ENCODE measurements around the gene MAGEA9. TPM values are rescaled to one million over a fixed set of nuclear protein-coding genes. Genes with fewer than 3 reads are reported as not detected.
"Not testable (repeated sequence)": the region's sequence is repeated elsewhere in the genome, so short reads cannot be mapped to it uniquely, and the experiment has no call there.

MAGEA9 gene
- total RNA-seq, 2 donors from 2014 or later = not detected

DNA sequence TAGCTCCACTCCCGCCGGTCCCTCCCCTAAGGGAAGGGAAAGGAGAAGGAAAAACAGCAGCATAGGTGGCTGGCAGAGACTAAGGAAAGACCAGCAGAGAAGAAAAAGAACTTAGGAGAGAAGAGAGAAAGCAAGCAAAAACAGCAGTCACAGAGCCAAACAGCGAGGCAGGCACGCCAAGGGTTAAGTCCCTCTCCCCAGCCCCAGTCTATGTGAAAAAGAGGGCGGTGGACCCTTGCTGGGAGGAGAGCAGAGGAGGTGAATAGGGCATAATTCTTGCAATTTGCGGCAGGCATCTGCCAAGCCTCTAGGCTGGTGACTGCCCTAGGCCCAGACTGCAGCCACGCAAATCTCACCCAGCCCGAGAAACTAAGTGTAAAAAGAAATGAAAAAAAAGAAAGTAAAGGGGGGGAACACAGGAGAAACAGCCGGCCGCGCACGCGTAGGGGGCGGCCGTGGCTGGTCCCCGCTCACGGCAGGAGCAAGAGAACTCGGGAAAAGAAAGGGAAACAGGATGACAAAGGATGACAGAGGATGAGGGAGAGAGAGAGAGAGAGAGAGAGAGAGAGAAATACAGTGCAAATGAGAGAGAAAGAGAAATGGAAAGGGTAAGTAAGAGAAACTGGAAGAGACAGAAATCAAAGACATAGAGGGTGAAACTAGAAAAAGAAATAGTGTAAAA lies 48.6 kb downstream of the MAGEA9 start:
- ATAC-seq (peak; percentile 78 to 90), DNase-seq (ENCODE audit: low spot score) (no peak)
- Mint-ChIP-seq H3K4me3 (peak overlapping the region; percentile 82), H3K9me3 (no peaks in the 10 kb centered on the region), H3K27me3 (peaks cover 0 to 9% of the 10 kb centered on the region in 2 donors), H3K4me1 (ENCODE audit: low read depth in 2 of 2) (peaks cover 26 to 63% of the 10 kb centered on the region in 2 donors), H3K36me3 (no peaks in the 10 kb centered on the region), H3K27ac (peak overlapping the region; percentile 83 to 84)

DNA sequence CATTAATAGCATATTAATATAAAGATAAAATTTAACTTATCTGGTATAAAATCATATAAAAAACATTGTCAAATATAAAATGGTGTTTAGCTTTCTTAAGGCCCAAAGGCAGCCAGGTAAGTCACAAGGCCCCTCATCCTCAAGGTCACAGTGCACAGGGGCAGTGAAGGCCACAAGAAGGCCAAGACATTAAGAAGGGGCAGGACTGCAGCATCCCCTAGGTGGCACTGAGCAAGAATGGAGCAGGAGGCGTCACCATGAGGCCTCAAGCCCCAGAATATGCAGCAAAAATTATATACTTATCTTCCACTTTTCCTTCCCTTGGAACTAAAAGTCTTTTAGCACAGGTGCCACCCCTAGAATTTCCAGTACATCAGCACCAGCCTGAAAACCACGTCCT lies 49.7 kb downstream of the MAGEA9 start:
- no peak for DNase-seq (ENCODE audit: low spot score)
- Mint-ChIP-seq H3K27ac (no peak overlapping the region), H3K36me3 (no peaks in the 10 kb centered on the region), H3K9me3 (no peaks in the 10 kb centered on the region), H3K4me3 (no peak overlapping the region), H3K4me1 (ENCODE audit: low read depth in 2 of 2) (peaks cover 23 to 58% of the 10 kb centered on the region in 2 donors), H3K27me3 (peaks cover 0 to 9% of the 10 kb centered on the region in 2 donors)
- no peak for ATAC-seq

DNA sequence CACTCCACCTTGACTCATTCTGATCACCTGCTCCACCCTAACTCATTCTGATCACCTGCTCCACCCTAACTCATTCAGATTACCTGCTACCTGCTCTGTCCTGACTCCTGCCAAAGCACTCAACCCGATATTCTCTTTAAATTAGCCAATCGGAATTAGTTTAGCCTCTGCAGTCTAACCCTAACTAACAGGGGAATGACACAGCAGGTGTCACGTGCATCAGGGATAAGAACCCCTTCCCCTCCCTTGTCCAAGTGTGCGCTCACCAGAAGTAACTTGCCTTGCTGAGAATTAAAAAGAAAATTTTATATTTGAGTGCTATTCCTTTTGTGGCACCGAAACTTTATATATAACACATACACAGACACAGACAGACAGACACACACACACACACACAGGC lies 55.0 kb downstream of the MAGEA9 start:
- not testable (repeated sequence) for H3K4me3 Mint-ChIP-seq; H3K27me3 Mint-ChIP-seq; ATAC-seq; DNase-seq (ENCODE audit: low spot score); H3K9me3 Mint-ChIP-seq; H3K36me3 Mint-ChIP-seq; H3K27ac Mint-ChIP-seq
- H3K4me1 Mint-ChIP-seq (ENCODE audit: low read depth in 2 of 2) = peaks cover 9 to 29% of the 10 kb centered on the region in 2 donors

DNA sequence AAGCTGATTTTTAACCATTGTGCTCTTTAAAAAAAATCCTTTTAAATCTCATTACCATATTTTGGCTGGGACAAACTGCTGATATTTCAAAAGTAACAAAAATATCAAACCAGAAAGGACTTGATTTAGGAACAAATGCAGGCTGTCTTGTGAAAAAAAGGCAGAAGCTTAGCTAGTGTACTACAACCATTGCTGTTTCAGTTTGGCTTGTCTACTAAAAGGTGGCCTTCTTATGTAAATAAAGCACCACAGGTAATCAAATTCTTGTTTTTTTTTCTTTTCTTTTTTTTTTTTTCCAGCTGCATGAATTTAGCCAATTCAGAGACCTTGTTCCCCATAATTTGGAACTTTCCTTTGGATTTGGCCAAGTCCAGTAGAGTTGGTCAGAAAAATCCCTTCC lies 55.4 kb downstream of the MAGEA9 start:
- peaks cover 9 to 25% of the 10 kb centered on the region in 2 donors for H3K4me1 Mint-ChIP-seq (ENCODE audit: low read depth in 2 of 2)
- peaks cover 0 to 7% of the 10 kb centered on the region in 2 donors for H3K27me3 Mint-ChIP-seq
- no peak for ATAC-seq

More for the DNA sequence above, 55.4 kb downstream of the MAGEA9 start:
- Mint-ChIP-seq H3K27ac (no peak overlapping the region), H3K36me3 (no peaks in the 10 kb centered on the region), H3K4me3 (peak overlapping the region; percentile 55), H3K9me3 (no peaks in the 10 kb centered on the region)
- DNase-seq (ENCODE audit: low spot score) = no peak

Other genes with a start within 250 kb of the MAGEA9 start
- gene EOLA1, start 240.9 kb upstream of the MAGEA9 start, total RNA-seq = 10 to 100 TPM; 32.1 to 35.0 TPM
- gene HSFX3, start 232.0 kb upstream of the MAGEA9 start, total RNA-seq = not detected
- not detected for gene MAGEA9B, start 194.5 kb upstream of the MAGEA9 start, total RNA-seq
- under 1 TPM in 1 of 2 donors, not detected in 1; 0.45 TPM for gene HSFX2, start 186.6 kb upstream of the MAGEA9 start, total RNA-seq
- 10 to 100 TPM; 21.1 to 22.1 TPM for gene TMEM185A, start 150.1 kb upstream of the MAGEA9 start, total RNA-seq
- gene MAGEA11, start 69.9 kb upstream of the MAGEA9 start, total RNA-seq = not detected
- under 1 TPM; 0.33 to 0.52 TPM for gene HSFX1, start 7.9 kb upstream of the MAGEA9 start, total RNA-seq
- gene MAGEA8, start 99.3 kb downstream of the MAGEA9 start, total RNA-seq = not detected
- not detected for gene HSFX4, start 147.6 kb downstream of the MAGEA9 start, total RNA-seq
- 10 to 100 TPM; 46.9 to 64.3 TPM for gene EOLA2, start 156.6 kb downstream of the MAGEA9 start, total RNA-seq

Data from natural killer cell treated with Interleukin-12 subunit alpha and Interleukin-12 subunit beta and Interleukin-15 and Interleukin-18, amount 100 ng/mL, for 72 hours (primary cell).